H9 (cell line): ENCODE measurements around the gene TRIM2. TPM values are rescaled to one million over a fixed set of nuclear protein-coding genes. Genes with fewer than 3 reads are reported as not detected.

ENCODE experiments used
- DNase-seq: peaks from one replicate; pipeline ENCODE4 v3.0.0-alpha.2; 2017
- H2AFZ ChIP-seq: one replicate; pipeline ENCODE4 v1.6.1; 2013; ENCODE audit warnings: mild to moderate bottlenecking, low read length, control low read depth, moderate library complexity
- H2AK5ac ChIP-seq: 2 replicates; pipeline ENCODE4 v1.6.1; 2013; ENCODE audit warnings: low read length, control low read depth, mixed read lengths; ENCODE audit not compliant: insufficient read length
- H2BK120ac ChIP-seq: one replicate; pipeline ENCODE4 v1.6.1; 2013; ENCODE audit warnings: low read depth, mild to moderate bottlenecking, low read length, control low read depth, inconsistent platforms; ENCODE audit not compliant: poor library complexity, severe bottlenecking
- H2BK12ac ChIP-seq: 2 replicates; pipeline ENCODE4 v1.6.1; 2013; ENCODE audit warnings: low read length, control low read depth, mixed read lengths, low read depth; ENCODE audit not compliant: insufficient read length
- H2BK15ac ChIP-seq: 2 replicates; pipeline ENCODE4 v1.6.1; 2013; ENCODE audit warnings: low read depth, low read length, control low read depth
- H2BK20ac ChIP-seq: one replicate; pipeline ENCODE4 v1.6.1; 2013; ENCODE audit warnings: low read depth, mild to moderate bottlenecking, low read length, control low read depth, inconsistent platforms; ENCODE audit not compliant: poor library complexity, severe bottlenecking
- H2BK5ac ChIP-seq: 2 replicates; pipeline ENCODE4 v1.6.1; 2013; ENCODE audit warnings: low read length, control low read depth, mixed read lengths; ENCODE audit not compliant: insufficient read length
- H3K14ac ChIP-seq: 2 replicates; pipeline ENCODE4 v1.6.1; 2013; ENCODE audit warnings: low read length, control low read depth; ENCODE audit not compliant: insufficient read depth
- H3K18ac ChIP-seq: 2 replicates; pipeline ENCODE4 v1.6.1; 2013; ENCODE audit warnings: low read depth, mild to moderate bottlenecking, mixed read lengths, low read length, control low read depth; ENCODE audit not compliant: insufficient read length
- H3K23ac ChIP-seq: 2 replicates; pipeline ENCODE4 v1.6.1; 2013; ENCODE audit warnings: low read length, control low read depth, mixed read lengths, low read depth; ENCODE audit not compliant: insufficient read length
- H3K23me2 ChIP-seq: 2 replicates; pipeline ENCODE4 v1.6.1; 2013; ENCODE audit warnings: low read depth, mild to moderate bottlenecking, mixed read lengths, low read length, control low read depth; ENCODE audit not compliant: insufficient read length, poor library complexity, severe bottlenecking
- H3K27ac ChIP-seq: 2 replicates; pipeline ENCODE4 v1.5.1; 2013; ENCODE audit warnings: low read length, control low read depth, mixed read lengths, low read depth; ENCODE audit not compliant: insufficient read length
- H3K27me3 ChIP-seq: 2 replicates; pipeline ENCODE4 v1.6.1; 2013; ENCODE audit warnings: low read length, control low read depth, inconsistent platforms; ENCODE audit not compliant: insufficient read depth
- H3K4ac ChIP-seq: 2 replicates; pipeline ENCODE4 v1.6.1; 2013; ENCODE audit warnings: low read depth, mild to moderate bottlenecking, control low read depth, inconsistent platforms, low read length, moderate library complexity
- H3K4me1 ChIP-seq: 2 replicates; pipeline ENCODE4 v1.6.1; 2013; ENCODE audit warnings: low read length, control low read depth, inconsistent platforms; ENCODE audit not compliant: insufficient read depth
- H3K4me2 ChIP-seq: 2 replicates; pipeline ENCODE4 v1.6.1; 2013; ENCODE audit warnings: low read length, control low read depth, mixed read lengths; ENCODE audit not compliant: insufficient read length, insufficient read depth
- H3K56ac ChIP-seq: 2 replicates; pipeline ENCODE4 v1.6.1; 2013; ENCODE audit warnings: low read depth, mild to moderate bottlenecking, mixed read lengths, low read length, control low read depth; ENCODE audit not compliant: insufficient read length
- H3K79me1 ChIP-seq: 2 replicates; pipeline ENCODE4 v1.6.1; 2013; ENCODE audit warnings: low read depth, mild to moderate bottlenecking, moderate library complexity, low read length, control low read depth, inconsistent platforms; ENCODE audit not compliant: insufficient read depth, poor library complexity, severe bottlenecking
- H3K79me2 ChIP-seq: 2 replicates; pipeline ENCODE4 v1.6.1; 2013; ENCODE audit warnings: low read length, control low read depth, inconsistent platforms; ENCODE audit not compliant: insufficient read depth
- H3K9ac ChIP-seq: 2 replicates; pipeline ENCODE4 v1.6.1; 2013; ENCODE audit warnings: low read length, control low read depth, mixed read lengths; ENCODE audit not compliant: insufficient read length; ENCODE audit errors: extremely low read depth
- H3K9me3 ChIP-seq: one replicate; pipeline ENCODE4 v1.6.1; 2013; ENCODE audit warnings: low read depth, low read length, inconsistent platforms; ENCODE audit not compliant: control insufficient read depth
- H3T11ph ChIP-seq: one replicate; pipeline ENCODE4 v1.6.1; 2013; ENCODE audit warnings: mild to moderate bottlenecking, low read length, control low read depth, inconsistent platforms
- H4K20me1 ChIP-seq: one replicate; pipeline ENCODE4 v1.6.1; 2013; ENCODE audit not compliant: control insufficient read depth, insufficient read length, insufficient read depth
- H4K5ac ChIP-seq: 2 replicates; pipeline ENCODE4 v1.6.1; 2013; ENCODE audit warnings: low read depth, mild to moderate bottlenecking, mixed read lengths, low read length, control low read depth; ENCODE audit not compliant: insufficient read length
- H4K8ac ChIP-seq: replicated peaks from 2 replicates; pipeline ENCODE4 v1.6.1; 2013; ENCODE audit warnings: low read length, control low read depth, mixed read lengths, low read depth; ENCODE audit not compliant: insufficient read length
- H4K91ac ChIP-seq: 2 replicates; pipeline ENCODE4 v1.6.1; 2013; ENCODE audit warnings: low read depth, mild to moderate bottlenecking, moderate library complexity, mixed read lengths, low read length, control low read depth; ENCODE audit not compliant: insufficient read length
- H3K27ac Mint-ChIP-seq, 3 experiments: 2 replicates in 2 of 3; 3 replicates in 1 of 3; pipeline ENCODE4 v1.8.0; 2020 to 2021; ENCODE audit warnings: mixed read lengths in 3 of 3, mild to moderate bottlenecking in 1 of 3, moderate library complexity in 1 of 3
- H3K27me3 Mint-ChIP-seq: 2 replicates; pipeline ENCODE4 v1.8.0; 2021; ENCODE audit warnings: low read depth, mild to moderate bottlenecking, moderate library complexity, mixed read lengths
- H3K36me3 Mint-ChIP-seq, 3 experiments: 2 replicates in 2 of 3; 3 replicates in 1 of 3; pipeline ENCODE4 v1.8.0; 2020 to 2021; ENCODE audit warnings: low read depth in 3 of 3, mixed read lengths in 3 of 3; ENCODE audit not compliant: insufficient read depth in 1 of 3
- H3K4me1 Mint-ChIP-seq, 2 experiments: 2 replicates each; pipeline ENCODE4 v1.8.0; 2020; ENCODE audit warnings: mixed read lengths in 2 of 2
- H3K4me3 Mint-ChIP-seq, 2 experiments: 2 replicates in 1 of 2; 3 replicates in 1 of 2; pipeline ENCODE4 v1.8.0; 2020 to 2021; ENCODE audit warnings: mild to moderate bottlenecking in 2 of 2, mixed read lengths in 2 of 2, moderate library complexity in 1 of 2
- H3K9me3 Mint-ChIP-seq, 2 experiments: 2 replicates in 1 of 2; 3 replicates in 1 of 2; pipeline ENCODE4 v1.8.0; 2020; ENCODE audit warnings: mild to moderate bottlenecking in 2 of 2, mixed read lengths in 2 of 2, moderate library complexity in 1 of 2
- WGBS: extraction: QIAGEN DNeasy Blood & Tissue Kit; methylation state at CpG from one replicate; pipeline ENCODE4 v1.1.7; 2013; ENCODE audit warnings: missing lambda C conversion rate, low lambda C conversion rate, mixed read lengths; ENCODE audit not compliant: insufficient read length; ENCODE audit errors: extremely low coverage; 5-methylcytosine and 5-hydroxymethylcytosine counted together
- total RNA-seq: library from RNA; stranded (reverse); gene quantifications from 2 replicates; pipeline ENCODE4 v1.2.1, GENCODE V29; 2021
- TF ChIP-seq, protein P1 (sequence below): fragments of 200-600 bp; sonication (generic); conservative IDR thresholded peaks from 3 replicates; pipeline ENCODE4 v1.8.0; 2021; ENCODE audit warnings: antibody characterized with exemption, mild to moderate bottlenecking

TRIM2 gene
- total RNA-seq, 1 experiment from 2014 or later = 28.9 TPM

DNA sequence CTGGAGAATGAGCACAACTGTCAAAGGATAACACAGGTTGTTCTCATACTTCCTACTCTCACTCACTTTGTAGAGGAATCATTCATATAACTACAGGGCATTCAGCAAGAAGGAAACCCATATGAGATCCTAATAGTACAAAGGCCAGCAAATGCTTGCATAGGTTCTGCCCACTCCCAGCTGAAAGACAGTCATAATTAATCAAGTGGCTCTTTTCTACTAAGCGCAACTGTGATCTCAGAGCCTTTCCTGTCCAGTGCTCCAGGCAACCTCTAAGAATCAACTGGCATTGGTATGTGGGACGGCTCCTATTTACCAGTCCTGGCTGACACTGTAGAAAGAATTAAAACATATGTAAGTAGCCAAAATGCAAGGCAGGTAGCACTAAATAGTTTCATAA, 121.3 kb downstream of the TRIM2 start:
- no peak for DNase-seq
- Mint-ChIP-seq H3K36me3 (peaks cover 4 to 34% (median 10%) of the 10 kb centered on the region in 3 experiments; a peak in 6 of 7 replicates), H3K4me1 (no peaks in the 10 kb centered on the region), H3K4me3 (no peak overlapping the region), H3K27ac (no peak overlapping the region; a peak in 1 of 7 replicates), H3K9me3 (no peaks in the 10 kb centered on the region), H3K27me3 (no peaks in the 10 kb centered on the region)
- no peak overlapping the region for H3K27ac ChIP-seq
- no peaks in the 10 kb centered on the region for H4K20me1 ChIP-seq
- H3K23ac ChIP-seq = no peak overlapping the region
- H3T11ph ChIP-seq = no peak overlapping the region
- H4K8ac ChIP-seq = no peak overlapping the region
- H3K4ac ChIP-seq = no peak overlapping the region
- WGBS = no CpG with 5 or more reads among the region's 2 CpGs
- H3K14ac ChIP-seq = no peak overlapping the region
- H2BK5ac ChIP-seq = no peak overlapping the region
- no peak overlapping the region for H2AFZ ChIP-seq
- TF ChIP-seq, protein P1, sequence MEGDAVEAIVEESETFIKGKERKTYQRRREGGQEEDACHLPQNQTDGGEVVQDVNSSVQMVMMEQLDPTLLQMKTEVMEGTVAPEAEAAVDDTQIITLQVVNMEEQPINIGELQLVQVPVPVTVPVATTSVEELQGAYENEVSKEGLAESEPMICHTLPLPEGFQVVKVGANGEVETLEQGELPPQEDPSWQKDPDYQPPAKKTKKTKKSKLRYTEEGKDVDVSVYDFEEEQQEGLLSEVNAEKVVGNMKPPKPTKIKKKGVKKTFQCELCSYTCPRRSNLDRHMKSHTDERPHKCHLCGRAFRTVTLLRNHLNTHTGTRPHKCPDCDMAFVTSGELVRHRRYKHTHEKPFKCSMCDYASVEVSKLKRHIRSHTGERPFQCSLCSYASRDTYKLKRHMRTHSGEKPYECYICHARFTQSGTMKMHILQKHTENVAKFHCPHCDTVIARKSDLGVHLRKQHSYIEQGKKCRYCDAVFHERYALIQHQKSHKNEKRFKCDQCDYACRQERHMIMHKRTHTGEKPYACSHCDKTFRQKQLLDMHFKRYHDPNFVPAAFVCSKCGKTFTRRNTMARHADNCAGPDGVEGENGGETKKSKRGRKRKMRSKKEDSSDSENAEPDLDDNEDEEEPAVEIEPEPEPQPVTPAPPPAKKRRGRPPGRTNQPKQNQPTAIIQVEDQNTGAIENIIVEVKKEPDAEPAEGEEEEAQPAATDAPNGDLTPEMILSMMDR = no peak
- H2AK5ac ChIP-seq = no peak overlapping the region
- no peak overlapping the region for H2BK20ac ChIP-seq
- no peaks in the 10 kb centered on the region for H3K23me2 ChIP-seq
- H4K91ac ChIP-seq = no peak overlapping the region
- H2BK120ac ChIP-seq = no peak overlapping the region
- H3K9me3 ChIP-seq = no peaks in the 10 kb centered on the region
- no peaks in the 10 kb centered on the region for H3K79me2 ChIP-seq
- no peaks in the 10 kb centered on the region for H3K79me1 ChIP-seq
- no peak overlapping the region for H3K56ac ChIP-seq
- no peak overlapping the region for H3K18ac ChIP-seq
- no peaks in the 10 kb centered on the region for H3K27me3 ChIP-seq
- no peaks in the 10 kb centered on the region for H3K4me1 ChIP-seq
- no peak overlapping the region for H2BK12ac ChIP-seq
- no peak overlapping the region for H3K9ac ChIP-seq
- no peak overlapping the region for H4K5ac ChIP-seq
- no peak overlapping the region for H2BK15ac ChIP-seq
- no peak overlapping the region for H3K4me2 ChIP-seq
